IPS DF 4.7 (cell line): Measurements from ENCODE around the gene SPATA2L.
"Not testable (repeated sequence)": the region's sequence is repeated elsewhere in the genome, so short reads cannot be mapped to it uniquely, and the experiment has no call there.

ENCODE experiments used
- DNase-seq: peaks from one replicate; pipeline ENCODE4 v3.0.0-alpha.2; 2013; ENCODE audit warnings: low spot score; ENCODE audit errors: extremely low read depth

SPATA2L gene

GRCh38 chr16:89690392-89690901, 11.1 kb downstream of the SPATA2L start:
- no peak for DNase-seq

- DNase-seq = not testable (repeated sequence)
Observed at GRCh38 chr16:89689621-89690020, 11.9 kb downstream of the SPATA2L start.

GRCh38 chr16:89689142-89689541, 12.4 kb downstream of the SPATA2L start:
- DNase-seq = no peak

GRCh38 chr16:89688395-89688794, 13.1 kb downstream of the SPATA2L start:
- no peak for DNase-seq

GRCh38 chr16:89687092-89687940, 14.2 kb downstream of the SPATA2L start:
- no peak for DNase-seq

- DNase-seq = no peak
Observed at GRCh38 chr16:89686520-89687091, 14.9 kb downstream of the SPATA2L start, which contains the start of gene CDK10. Gene CDK10, plus strand, starts transcription at chr16:89686689. Its CDS starts 22 bp downstream, at chr16:89686711.

- DNase-seq = no peak
Observed at GRCh38 chr16:89685916-89686315, 15.6 kb downstream of the SPATA2L start.

- no peak for DNase-seq
Observed at GRCh38 chr16:89678258-89678657, 23.2 kb downstream of the SPATA2L start.

- no peak for DNase-seq
Observed at GRCh38 chr16:89672177-89672941, 29.1 kb downstream of the SPATA2L start.

GRCh38 chr16:89671565-89671964, 29.9 kb downstream of the SPATA2L start:
- not testable (repeated sequence) for DNase-seq

- DNase-seq = no peak
Observed at GRCh38 chr16:89670496-89671431, 30.7 kb downstream of the SPATA2L start.

GRCh38 chr16:89669755-89670154, 31.8 kb downstream of the SPATA2L start:
- DNase-seq = no peak

- DNase-seq = no peak
Observed at GRCh38 chr16:89668790-89669158, 32.7 kb downstream of the SPATA2L start.

GRCh38 chr16:89667633-89668032, 33.9 kb downstream of the SPATA2L start:
- DNase-seq = no peak

- not testable (repeated sequence) for DNase-seq
Observed at GRCh38 chr16:89667000-89667399, 34.5 kb downstream of the SPATA2L start.

- DNase-seq = not testable (repeated sequence)
Observed at GRCh38 chr16:89664238-89664637, 37.3 kb downstream of the SPATA2L start.

- DNase-seq = no peak
Observed at GRCh38 chr16:89661215-89661614, 40.3 kb downstream of the SPATA2L start.

- no peak for DNase-seq
Observed at GRCh38 chr16:89660146-89660545, 41.4 kb downstream of the SPATA2L start.

GRCh38 chr16:89658221-89658879, 43.2 kb downstream of the SPATA2L start:
- no peak for DNase-seq
